SJSA1 (cell line): ENCODE data around the gene TLN1. TPM values are rescaled to one million over a fixed set of nuclear protein-coding genes. Genes with fewer than 3 reads are reported as not detected.

Experiments used
- DNase-seq, 2 experiments: peaks; one replicate each; pipeline ENCODE4 v3.0.0-alpha.2; 2015 to 2020; ENCODE audit warnings: low spot score in 2 of 2, low read depth in 1 of 2
- H3K27ac ChIP-seq: fragments of 250-450 bp; sonication (Bioruptor Pico); 2 replicates; pipeline ENCODE4 v1.5.1; 2020; ENCODE audit warnings: mild to moderate bottlenecking, moderate library complexity
- H3K27me3 ChIP-seq: fragments of 250-450 bp; sonication (Bioruptor Pico); replicated peaks from 2 replicates; pipeline ENCODE4 v1.5.1; 2020; ENCODE audit warnings: mild to moderate bottlenecking, moderate library complexity
- H3K36me3 ChIP-seq: fragments of 250-450 bp; sonication (Bioruptor Pico); 2 replicates; pipeline ENCODE4 v1.5.1; 2020; ENCODE audit warnings: mild to moderate bottlenecking
- H3K4me1 ChIP-seq: fragments of 250-450 bp; sonication (Bioruptor Pico); replicated peaks from 2 replicates; pipeline ENCODE4 v1.6.1; 2021; ENCODE audit warnings: mild to moderate bottlenecking
- H3K4me3 ChIP-seq: fragments of 250-450 bp; sonication (Bioruptor Pico); 2 replicates; pipeline ENCODE4 v1.5.1; 2020; ENCODE audit warnings: mild to moderate bottlenecking
- H3K9me3 ChIP-seq: fragments of 250-450 bp; sonication (Bioruptor Pico); replicated peaks from 2 replicates; pipeline ENCODE4 v1.5.1; 2020; ENCODE audit warnings: mild to moderate bottlenecking
- total RNA-seq: library from RNA; depleted of rRNA; stranded (reverse); fragments of >200 nt; shearing (Covaris generic); gene quantifications from 2 replicates; pipeline ENCODE4 v1.2.3, GENCODE V29; 2014

The TLN1 gene
- total RNA-seq, 1 experiment from 2014 or later, result 213 TPM

- no peak for DNase-seq
- Histone ChIP-seq H3K9me3 (no peaks in the 10 kb centered on the region), H3K27me3 (no peaks in the 10 kb centered on the region), H3K4me3 (no peak overlapping the region), H3K4me1 (peaks cover 33% of the 10 kb centered on the region), H3K36me3 (peaks cover 19% of the 10 kb centered on the region), H3K27ac (no peak overlapping the region)
Observed at GRCh38 chr9:35662437-35662836, 69.6 kb downstream of the TLN1 start.

DNA sequence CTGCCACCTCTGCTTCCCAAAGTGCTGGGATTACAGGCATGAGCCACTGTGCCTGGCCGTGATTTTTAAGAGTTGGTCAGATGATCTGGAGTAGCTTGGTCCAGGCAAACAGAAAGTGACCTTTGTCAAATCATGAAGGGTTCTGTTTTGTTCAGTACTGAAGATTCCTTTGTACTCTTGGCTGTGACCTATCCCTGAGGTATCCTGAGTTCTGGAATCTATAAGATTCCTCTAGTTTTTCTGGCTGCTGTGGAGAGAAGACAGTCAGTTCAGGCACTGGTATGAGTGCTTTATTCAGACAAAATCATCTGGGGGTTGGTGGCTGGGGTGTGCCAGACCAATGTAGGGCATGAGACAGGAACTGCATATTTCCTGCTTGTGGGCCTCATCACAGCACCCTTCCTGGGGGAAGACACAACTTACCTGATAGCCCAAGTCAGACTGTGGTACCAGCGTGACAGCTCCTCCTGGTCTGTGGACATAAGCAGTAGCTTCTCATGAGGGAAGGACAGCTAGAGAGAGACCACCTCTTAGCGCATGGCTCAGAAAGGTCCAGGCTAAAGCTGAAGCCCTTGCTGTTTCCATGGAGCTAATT, 70.1 kb downstream of the TLN1 start:
- H3K9me3 ChIP-seq, result no peaks in the 10 kb centered on the region
- H3K27ac ChIP-seq, result no peak overlapping the region
- peaks cover 19% of the 10 kb centered on the region for H3K36me3 ChIP-seq
- peaks cover 37% of the 10 kb centered on the region for H3K4me1 ChIP-seq
- DNase-seq, result no peak
- H3K4me3 ChIP-seq, result no peak overlapping the region
- no peaks in the 10 kb centered on the region for H3K27me3 ChIP-seq

DNA sequence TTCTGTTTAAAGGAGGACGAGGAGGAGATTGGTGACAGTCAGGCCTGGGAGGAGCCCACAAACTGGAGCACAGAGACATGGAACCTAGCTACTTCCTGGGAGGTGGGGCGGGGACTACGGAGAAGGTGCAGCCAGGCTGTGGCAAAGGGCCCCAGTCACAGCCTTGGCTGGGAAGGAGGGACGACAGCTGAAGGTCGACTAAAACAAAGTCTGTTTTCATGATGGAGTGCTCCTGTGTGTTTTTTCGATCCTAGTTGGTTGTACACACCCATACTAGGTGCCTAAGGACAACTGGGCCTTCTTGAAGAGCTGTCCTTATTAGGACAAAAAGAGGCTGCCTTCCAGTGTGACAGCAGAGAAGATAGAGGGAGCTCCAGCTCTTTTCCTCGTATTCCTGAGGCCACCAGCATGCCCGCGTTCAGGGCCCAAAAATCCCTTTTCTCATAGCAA, 71.0 kb downstream of the TLN1 start:
- no peak overlapping the region for H3K4me3 ChIP-seq
- H3K27ac ChIP-seq, result no peak overlapping the region
- H3K4me1 ChIP-seq, result peaks cover 37% of the 10 kb centered on the region
- peaks cover 19% of the 10 kb centered on the region for H3K36me3 ChIP-seq
- H3K27me3 ChIP-seq, result no peaks in the 10 kb centered on the region
- no peaks in the 10 kb centered on the region for H3K9me3 ChIP-seq
- DNase-seq, result peak in 1 of 2 experiments; percentile 24

DNA sequence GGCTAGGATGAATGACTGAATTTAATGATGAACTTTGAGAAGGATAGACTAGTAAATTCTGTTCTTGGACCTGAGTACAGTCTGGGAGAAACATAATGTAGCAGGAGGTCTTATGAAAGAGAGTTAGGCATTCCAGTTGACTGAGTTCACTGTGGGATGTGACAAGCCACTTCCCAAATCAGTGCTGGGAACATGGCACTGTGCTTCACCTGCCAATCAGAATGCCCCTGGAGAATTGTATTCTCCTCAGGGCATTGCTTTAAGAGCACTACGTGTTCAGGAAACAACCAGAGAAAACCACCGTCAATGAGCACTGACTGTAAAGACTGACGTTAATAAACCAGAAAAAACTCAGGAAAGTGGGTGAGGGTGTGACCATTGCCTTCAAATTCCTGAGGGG, 72.7 kb downstream of the TLN1 start:
- Histone ChIP-seq H3K4me3 (peak overlapping the region; percentile 65; the same call in 1 of the 2 replicates), H3K27ac (peak overlapping the region; percentile 17), H3K9me3 (no peaks in the 10 kb centered on the region), H3K27me3 (no peaks in the 10 kb centered on the region), H3K4me1 (peaks cover 26% of the 10 kb centered on the region), H3K36me3 (peaks cover 19% of the 10 kb centered on the region)
- peak in 1 of 2 experiments; percentile 14 for DNase-seq

GRCh38 chr9:35658968-35659220, 73.1 kb downstream of the TLN1 start:
- H3K27me3 ChIP-seq, result no peaks in the 10 kb centered on the region
- peaks cover 19% of the 10 kb centered on the region for H3K36me3 ChIP-seq
- H3K9me3 ChIP-seq, result no peaks in the 10 kb centered on the region
- peak overlapping the region; percentile 17 for H3K27ac ChIP-seq
- H3K4me1 ChIP-seq, result peaks cover 22% of the 10 kb centered on the region
- H3K4me3 ChIP-seq, result peak overlapping the region; percentile 65
- no peak for DNase-seq

DNA sequence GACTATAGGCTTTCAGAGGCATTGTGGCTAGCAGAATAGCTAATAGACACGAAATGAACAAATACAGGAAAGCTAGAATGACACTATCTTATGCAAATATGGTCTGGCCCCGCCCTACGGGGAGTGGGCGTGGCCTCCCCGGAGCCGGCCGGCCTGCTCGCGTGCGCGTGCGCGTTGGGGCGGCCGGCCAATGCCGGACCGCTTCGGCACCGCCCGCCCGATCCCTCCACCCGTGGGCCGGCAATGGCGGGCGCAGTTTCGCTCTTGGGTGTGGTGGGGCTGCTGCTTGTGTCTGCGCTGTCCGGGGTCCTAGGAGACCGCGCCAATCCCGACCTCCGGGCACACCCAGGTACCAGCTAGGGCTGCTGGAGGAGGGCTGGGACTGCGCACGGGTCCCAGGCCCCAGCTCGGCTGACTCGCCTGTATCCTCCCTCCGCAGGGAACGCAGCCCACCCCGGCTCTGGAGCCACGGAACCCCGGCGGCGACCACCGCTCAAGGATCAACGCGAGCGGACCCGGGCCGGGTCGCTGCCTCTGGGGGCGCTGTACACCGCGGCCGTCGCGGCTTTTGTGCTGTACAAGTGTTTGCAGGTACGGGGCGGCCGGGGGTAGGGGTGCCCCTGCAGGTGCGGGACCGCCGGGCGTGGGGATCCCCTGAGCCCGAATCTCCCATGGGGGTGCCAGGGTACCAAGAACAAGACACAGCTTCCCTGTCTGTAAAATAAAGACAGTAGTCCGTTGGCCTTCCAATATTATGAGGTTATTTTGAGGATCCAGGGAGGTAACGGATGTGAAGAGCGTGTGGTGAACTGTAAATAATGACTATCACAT, 73.6 kb downstream of the TLN1 start, which contains the start of gene CCDC107:
CCDC107 (plus strand) TSS at position 156 of the 831 bp plus-strand sequence; CDS start at position 244, 88 bp downstream.
- DNase-seq, result peak; percentile 72 to 88
- H3K4me1 ChIP-seq, result peaks cover 16% of the 10 kb centered on the region
- H3K27me3 ChIP-seq, result no peaks in the 10 kb centered on the region
- H3K9me3 ChIP-seq, result no peaks in the 10 kb centered on the region
- H3K36me3 ChIP-seq, result peaks cover 19% of the 10 kb centered on the region
- peak within 1 kb of the TSS; percentile 65 for H3K4me3 ChIP-seq
- H3K27ac ChIP-seq, result peak within 1 kb of the TSS; percentile 96

DNA sequence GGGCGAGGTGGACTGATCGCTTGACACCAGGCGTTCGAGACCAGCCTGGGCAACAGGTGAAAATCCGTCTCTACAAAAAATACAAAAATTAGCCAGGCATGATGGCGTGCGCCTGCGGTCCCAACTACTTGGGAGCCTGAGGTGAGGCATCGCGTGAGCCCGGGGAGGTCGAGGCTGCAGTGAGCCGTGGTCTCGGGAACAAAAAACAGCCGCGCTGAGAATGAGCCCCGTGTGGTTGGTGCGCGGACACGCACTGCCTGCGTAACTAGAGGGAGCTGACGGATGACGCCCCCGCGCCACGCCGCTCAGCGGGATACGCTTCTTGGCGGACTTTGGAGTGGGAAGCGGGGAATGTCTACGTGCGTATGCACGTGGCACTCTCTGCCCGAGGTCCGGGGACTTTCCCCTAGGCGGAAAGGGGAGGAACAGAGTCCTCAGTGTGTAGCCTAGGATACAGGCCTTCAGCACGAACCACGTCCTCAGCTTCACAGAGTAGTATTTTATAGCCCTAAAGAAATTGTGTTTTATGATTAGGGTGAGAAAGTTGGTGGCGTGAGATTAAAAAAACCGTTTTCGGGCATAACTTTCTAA, 74.4 kb downstream of the TLN1 start, which contains the start of gene RMRP:
RMRP (minus strand) TSS at position 474 of the 591 bp plus-strand sequence.
- Histone ChIP-seq H3K9me3 (no peaks in the 10 kb centered on the region), H3K36me3 (peaks cover 19% of the 10 kb centered on the region), H3K27ac (peak within 1 kb of the TSS; percentile 96), H3K4me1 (peaks cover 15% of the 10 kb centered on the region), H3K4me3 (peak within 1 kb of the TSS; percentile 65), H3K27me3 (no peaks in the 10 kb centered on the region)
- DNase-seq, result peak; percentile 94 to 96

DNA sequence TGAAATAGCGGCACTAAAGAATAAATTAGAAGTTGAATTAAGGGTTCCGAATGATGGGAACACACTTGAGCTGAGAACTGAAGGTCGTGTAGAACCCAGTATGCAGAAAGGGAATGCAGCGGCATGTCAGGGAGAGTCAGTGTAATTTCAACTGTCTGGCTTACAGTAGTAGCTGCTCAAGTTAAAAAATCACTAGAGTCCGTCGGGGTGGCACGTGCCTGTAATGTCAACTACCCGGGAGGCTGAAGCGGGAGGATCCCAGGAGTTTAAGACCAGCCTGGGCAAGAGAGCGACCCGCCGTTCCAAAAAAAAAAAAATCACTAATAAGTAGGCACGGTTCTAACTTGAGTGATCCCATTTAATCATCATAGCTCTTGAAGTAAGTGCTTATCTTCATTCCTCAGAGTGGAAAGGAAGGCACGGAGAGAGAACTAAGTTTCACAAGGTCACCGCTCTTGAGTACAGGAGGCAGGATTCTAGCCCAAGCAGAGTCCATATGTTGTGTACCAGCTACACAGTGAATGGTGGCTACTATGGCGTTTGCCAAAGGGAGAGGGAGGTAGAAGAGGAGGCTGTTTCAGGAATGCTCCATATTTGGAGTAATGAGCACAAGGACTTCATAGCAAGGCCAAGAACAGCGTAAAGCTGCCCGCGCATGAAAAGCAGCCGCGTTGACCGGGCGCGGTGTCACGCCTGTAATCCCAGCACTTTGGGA, 75.0 kb downstream of the TLN1 start:
- DNase-seq, result no peak
- H3K4me3 ChIP-seq, result peak overlapping the region; percentile 27
- H3K27ac ChIP-seq, result peak overlapping the region; percentile 7; the same call in 1 of the 2 replicates
- H3K36me3 ChIP-seq, result peaks cover 18% of the 10 kb centered on the region
- no peaks in the 10 kb centered on the region for H3K27me3 ChIP-seq
- no peaks in the 10 kb centered on the region for H3K9me3 ChIP-seq
- H3K4me1 ChIP-seq, result peaks cover 15% of the 10 kb centered on the region

DNA sequence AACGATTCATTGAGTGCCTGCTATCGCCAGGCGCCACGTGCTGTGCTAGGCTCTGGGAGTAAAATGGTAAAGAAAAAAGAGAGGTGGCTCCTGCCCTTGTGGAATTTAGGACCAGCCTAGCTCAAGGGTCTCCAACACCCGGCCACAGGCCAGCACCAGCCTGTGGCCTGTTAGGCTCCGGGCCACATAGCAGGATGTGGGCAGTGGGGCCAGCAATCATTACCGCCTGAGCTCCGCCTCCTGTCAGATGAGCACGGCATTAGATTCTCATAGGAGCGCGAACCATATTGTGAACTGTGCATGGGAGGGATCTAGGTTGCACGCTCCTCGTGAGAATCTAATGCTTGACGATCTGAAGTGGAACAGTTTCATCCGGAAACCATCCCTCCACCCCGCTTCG, 75.6 kb downstream of the TLN1 start:
- H3K9me3 ChIP-seq, result no peaks in the 10 kb centered on the region
- DNase-seq, result no peak
- no peak overlapping the region for H3K27ac ChIP-seq
- peaks cover 13% of the 10 kb centered on the region; the same call in 1 of the 2 replicates for H3K36me3 ChIP-seq
- no peak overlapping the region for H3K4me3 ChIP-seq
- H3K4me1 ChIP-seq, result peaks cover 15% of the 10 kb centered on the region
- H3K27me3 ChIP-seq, result no peaks in the 10 kb centered on the region

GRCh38 chr9:35653611-35654010, 78.4 kb downstream of the TLN1 start:
- Histone ChIP-seq H3K27me3 (no peaks in the 10 kb centered on the region), H3K36me3 (no peaks in the 10 kb centered on the region), H3K4me1 (peaks cover 5% of the 10 kb centered on the region), H3K9me3 (no peaks in the 10 kb centered on the region), H3K4me3 (no peak overlapping the region), H3K27ac (no peak overlapping the region)
- no peak for DNase-seq

DNA sequence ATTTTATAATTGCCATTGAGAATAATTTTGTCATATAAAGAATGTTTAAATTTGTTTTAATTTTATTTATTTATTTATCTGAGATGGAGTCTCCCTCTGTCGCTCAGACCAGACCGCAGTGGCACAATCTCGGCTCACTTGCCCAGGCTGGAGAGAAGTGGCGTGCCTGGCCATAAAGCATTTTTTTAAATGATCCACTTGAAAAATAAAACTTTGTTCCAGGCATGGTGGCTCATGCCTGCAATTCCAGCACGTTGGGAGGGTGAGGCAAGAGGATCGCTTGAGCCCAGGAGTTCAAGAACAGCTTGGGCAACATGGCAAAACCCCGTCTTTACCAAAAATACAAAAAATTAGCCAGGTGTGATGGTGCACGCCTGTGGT, 79.2 kb downstream of the TLN1 start:
- Histone ChIP-seq H3K27me3 (no peaks in the 10 kb centered on the region), H3K36me3 (no peaks in the 10 kb centered on the region), H3K4me3 (no peak overlapping the region), H3K9me3 (no peaks in the 10 kb centered on the region), H3K4me1 (peaks cover 5% of the 10 kb centered on the region), H3K27ac (no peak overlapping the region)
- no peak for DNase-seq

GRCh38 chr9:35651956-35652828, 79.8 kb downstream of the TLN1 start:
- H3K4me1 ChIP-seq, result peaks cover 3% of the 10 kb centered on the region
- H3K4me3 ChIP-seq, result no peak overlapping the region
- no peak for DNase-seq
- H3K9me3 ChIP-seq, result no peaks in the 10 kb centered on the region
- H3K36me3 ChIP-seq, result no peaks in the 10 kb centered on the region
- H3K27ac ChIP-seq, result no peak overlapping the region
- no peaks in the 10 kb centered on the region for H3K27me3 ChIP-seq
